ENCODE results near the gene SPATA46.

The SPATA46 gene

GRCh38 chr1:162351246-162351842, 25.3 kb downstream of the SPATA46 start (continued):
- no peak for TF ChIP-seq ZNF280D (tag by site-specific recombination; IDR thresholded peaks at IDR 0.05)
- TF ChIP-seq ZNF600 (tag by site-specific recombination; IDR thresholded peaks at IDR 0.05) = no peak
- no peak for TF ChIP-seq ZNF23 (tag by site-specific recombination; IDR thresholded peaks at IDR 0.05; ENCODE audit: borderline replicate concordance)
- TF ChIP-seq ZNF521 (tag by site-specific recombination; IDR thresholded peaks at IDR 0.05) = no peak
- no peak for TF ChIP-seq ZBTB20 (tag by site-specific recombination; IDR thresholded peaks at IDR 0.05)
- TF ChIP-seq ZBTB11 (tag by site-specific recombination; conservative IDR thresholded peaks at IDR 0.05; ENCODE audit: low read depth) = no peak

GRCh38 chr1:162349635-162350330, 26.9 kb downstream of the SPATA46 start:
- POLR2A ChIA-PET = no interaction called here
- no peak overlapping the region for H3K27ac ChIP-seq (ENCODE audit: extremely low read depth, low read depth, low read length)
- peaks cover 5% of the 10 kb centered on the region for H3K4me1 ChIP-seq (ENCODE audit: control insufficient read depth, insufficient read depth, low read length)
- H3K9me3 ChIP-seq (ENCODE audit: control insufficient read depth, insufficient read depth, low read depth, low read length) = no peaks in the 10 kb centered on the region
- no peak overlapping the region for H3K4me3 ChIP-seq (ENCODE audit: low read depth, low read length)
- H3K36me3 ChIP-seq (ENCODE audit: control insufficient read depth in 2 of 2, insufficient read depth in 1 of 2, low read length in 2 of 2) = no peaks in the 10 kb centered on the region
- CTCF ChIA-PET = interaction anchor here (0.7 to 1.3 kb wide), 7 partner anchors 8 to 966 kb away, joined by 3 to 4 read pairs (median 3); no protein-coding TSS in a partner anchor
- peak; percentile 30 for TF ChIP-seq ZNF692 (tag by site-specific recombination; IDR thresholded peaks at IDR 0.05)
- 0 out of 2 replicates have a peak, but pooled peaks have one; percentile 32 for TF ChIP-seq ZBTB20 (tag by site-specific recombination; IDR thresholded peaks at IDR 0.05)
- 0 out of 2 replicates have a peak, but pooled peaks have one; percentile 26 for TF ChIP-seq ZXDB (tag by site-specific recombination; IDR thresholded peaks at IDR 0.05)
- no peak for TF ChIP-seq KLF1 (tag by site-specific recombination; IDR thresholded peaks at IDR 0.05)
- TF ChIP-seq TCF7L2 (IDR thresholded peaks at IDR 0.05; ENCODE audit: borderline replicate concordance, low read depth, low read length) = peak; percentile 24; the same call in 1 of the 2 replicates
- TF ChIP-seq KLF10 (tag by site-specific recombination; IDR thresholded peaks at IDR 0.05) = no peak
- peak; percentile 33; the same call in 1 of the 2 replicates for TF ChIP-seq ZNF660 (tag by site-specific recombination; IDR thresholded peaks at IDR 0.05)
- peak; percentile 42; the same call in 1 of the 2 replicates for TF ChIP-seq ZNF362 (tag by site-specific recombination; IDR thresholded peaks at IDR 0.05)
- peak; percentile 24; the same call in 1 of the 2 replicates for TF ChIP-seq ZBTB17 (tag by site-specific recombination; IDR thresholded peaks at IDR 0.05)
- peak; percentile 53 for TF ChIP-seq ZNF843 (tag by site-specific recombination; IDR thresholded peaks at IDR 0.05)
- 0 out of 2 replicates have a peak, but pooled peaks have one; percentile 19 for TF ChIP-seq ZBTB6 (tag by site-specific recombination; IDR thresholded peaks at IDR 0.05)
- 0 out of 2 replicates have a peak, but pooled peaks have one; percentile 24 for TF ChIP-seq ZEB2 (tag by site-specific recombination; IDR thresholded peaks at IDR 0.05)
- peak; percentile 55 for TF ChIP-seq ZNF366 (tag by site-specific recombination; conservative IDR thresholded peaks at IDR 0.05)
- TF ChIP-seq ZBTB48 (tag by site-specific recombination; IDR thresholded peaks at IDR 0.05) = no peak
- TF ChIP-seq SP7 (tag by site-specific recombination; IDR thresholded peaks at IDR 0.05) = peak; percentile 55; the same call in 1 of the 2 replicates
- TF ChIP-seq GLI4 (tag by site-specific recombination; IDR thresholded peaks at IDR 0.05) = no peak
- no peak for TF ChIP-seq REPIN1 (tag by site-specific recombination; IDR thresholded peaks at IDR 0.05; ENCODE audit: low read depth)
- peak; percentile 24; the same call in 1 of the 2 replicates for TF ChIP-seq OSR2 (tag by site-specific recombination; IDR thresholded peaks at IDR 0.05)
- TF ChIP-seq ZNF394 (tag by site-specific recombination; IDR thresholded peaks at IDR 0.05; ENCODE audit: borderline replicate concordance) = peak; percentile 35; the same call in 1 of the 2 replicates
- TF ChIP-seq ZNF510 (tag by site-specific recombination; IDR thresholded peaks at IDR 0.05; ENCODE audit: insufficient replicate concordance) = no peak

Measured in HEK293 (cell line).